Progenitor cell of endocrine pancreas (in vitro differentiated cells): ENCODE data around the gene FAM120B. TPM values are rescaled to one million over a fixed set of nuclear protein-coding genes. Genes with fewer than 3 reads are reported as not detected.

Experiments
- DNase-seq: peaks from one replicate; pipeline ENCODE4 v3.0.0; 2021; ENCODE audit warnings: low spot score; ENCODE audit not compliant: unreplicated experiment
- H3K27ac Mint-ChIP-seq: 2 replicates; pipeline ENCODE4 v1.8.0; 2021; ENCODE audit warnings: mild to moderate bottlenecking, moderate library complexity, mixed read lengths
- H3K27me3 Mint-ChIP-seq: 2 replicates; pipeline ENCODE4 v1.8.0; 2021; ENCODE audit warnings: mixed read lengths
- H3K36me3 Mint-ChIP-seq: 2 replicates; pipeline ENCODE4 v1.8.0; 2022; ENCODE audit warnings: mixed read lengths; ENCODE audit not compliant: insufficient read depth
- H3K4me1 Mint-ChIP-seq: 2 replicates; pipeline ENCODE4 v1.8.0; 2021; ENCODE audit warnings: low read depth, mixed read lengths
- H3K4me3 Mint-ChIP-seq: 2 replicates; pipeline ENCODE4 v1.8.0; 2021; ENCODE audit warnings: low read depth, mild to moderate bottlenecking, moderate library complexity, mixed read lengths
- H3K9me3 Mint-ChIP-seq: 2 replicates; pipeline ENCODE4 v1.8.0; 2021; ENCODE audit warnings: low read depth, mixed read lengths
- CTCF ChIP-seq: fragments of 200-600 bp; sonication (generic); IDR thresholded peaks from one replicate; pipeline ENCODE4 v1.5.0; 2021; ENCODE audit warnings: antibody characterized with exemption, mild to moderate bottlenecking; ENCODE audit not compliant: unreplicated experiment
- total RNA-seq: library from RNA; stranded (reverse); gene quantifications from 2 replicates; pipeline ENCODE4 v1.2.1, GENCODE V29; 2021

FAM120B gene
- total RNA-seq, 1 donor from 2014 or later, result 49.3 TPM

- H3K36me3 Mint-ChIP-seq, result peaks cover 35% of the 10 kb centered on the region
- DNase-seq, result no peak
- H3K27ac Mint-ChIP-seq, result peak overlapping the region; percentile 92
- no peaks in the 10 kb centered on the region for H3K27me3 Mint-ChIP-seq
- H3K9me3 Mint-ChIP-seq, result no peaks in the 10 kb centered on the region
- no peak overlapping the region for H3K4me3 Mint-ChIP-seq
- peaks cover 11% of the 10 kb centered on the region for H3K4me1 Mint-ChIP-seq
- TF ChIP-seq CTCF, result no peak
Measured at GRCh38 chr6:170402318-170403040, 95.9 kb downstream of the FAM120B start.

- Mint-ChIP-seq H3K4me1 (peaks cover 11% of the 10 kb centered on the region), H3K9me3 (no peaks in the 10 kb centered on the region), H3K27ac (peak overlapping the region; percentile 92), H3K27me3 (no peaks in the 10 kb centered on the region), H3K4me3 (no peak overlapping the region), H3K36me3 (peaks cover 37% of the 10 kb centered on the region)
- no peak for DNase-seq
- no peak for TF ChIP-seq CTCF
Measured at GRCh38 chr6:170403451-170403850, 96.9 kb downstream of the FAM120B start.

- no peak for TF ChIP-seq CTCF
- Mint-ChIP-seq H3K9me3 (no peaks in the 10 kb centered on the region), H3K4me1 (peaks cover 11% of the 10 kb centered on the region), H3K27ac (no peak overlapping the region), H3K27me3 (no peaks in the 10 kb centered on the region), H3K4me3 (no peak overlapping the region), H3K36me3 (peaks cover 35% of the 10 kb centered on the region)
- DNase-seq, result no peak
Measured at GRCh38 chr6:170404036-170404435, 97.5 kb downstream of the FAM120B start.

GRCh38 chr6:170404697-170405096 is 98.1 kb downstream of the FAM120B start:
- Mint-ChIP-seq H3K9me3 (no peaks in the 10 kb centered on the region), H3K27ac (no peak overlapping the region), H3K4me3 (no peak overlapping the region), H3K4me1 (peaks cover 11% of the 10 kb centered on the region), H3K27me3 (no peaks in the 10 kb centered on the region), H3K36me3 (peaks cover 35% of the 10 kb centered on the region)
- no peak for TF ChIP-seq CTCF
- DNase-seq, result no peak

- Mint-ChIP-seq H3K4me3 (no peak overlapping the region), H3K36me3 (peaks cover 35% of the 10 kb centered on the region), H3K27ac (no peak overlapping the region), H3K27me3 (no peaks in the 10 kb centered on the region), H3K9me3 (peaks cover under 1% of the 10 kb centered on the region), H3K4me1 (peaks cover 11% of the 10 kb centered on the region)
- TF ChIP-seq CTCF, result no peak
- no peak for DNase-seq
Measured at GRCh38 chr6:170405311-170405975, 98.9 kb downstream of the FAM120B start.
